NT2/D1 (cell line): ENCODE data around the gene ZC3H13.

ENCODE experiments used
- SUZ12 ChIP-seq: IDR thresholded peaks from 2 replicates; pipeline ENCODE4 v1.6.1; 2011; ENCODE audit not compliant: insufficient read length, insufficient read depth; ENCODE audit errors: extremely low read depth
- YY1 ChIP-seq: IDR thresholded peaks from 2 replicates; pipeline ENCODE4 v1.6.1; 2011; ENCODE audit not compliant: insufficient read length, insufficient read depth
- ZNF274 ChIP-seq: IDR thresholded peaks from 2 replicates; pipeline ENCODE4 v1.6.1; 2011; ENCODE audit warnings: mild to moderate bottlenecking, low read depth, low read length

DNA sequence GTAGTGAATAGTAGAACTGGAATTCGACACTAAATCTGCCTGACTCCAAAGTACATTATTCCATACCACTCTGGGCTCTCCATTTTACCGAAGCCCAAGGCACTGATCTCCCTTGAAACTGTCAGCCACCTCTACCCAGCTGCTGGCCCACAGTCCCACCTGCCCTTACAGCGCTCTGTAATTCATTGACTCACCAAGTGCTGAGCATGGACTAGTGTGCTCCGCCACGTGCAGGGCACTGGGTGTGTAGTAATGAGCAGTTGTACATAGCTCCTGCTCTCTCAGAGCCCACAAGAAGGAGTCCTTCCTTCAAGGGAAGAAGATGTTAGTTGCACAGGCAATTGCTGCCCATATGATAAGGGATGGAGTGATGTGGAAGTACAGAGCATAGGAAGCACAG is 124.4 kb downstream of the ZC3H13 start:
- no peak for TF ChIP-seq SUZ12
- no peak for TF ChIP-seq ZNF274
- no peak for TF ChIP-seq YY1
